COLO668 (cell line): ENCODE measurements around the gene MAN2A1.

Source experiments
- DNase-seq: peaks from one replicate; lab custom pipeline; 2025; ENCODE audit not compliant: unreplicated experiment; lab: John Stamatoyannopoulos, UW

MAN2A1 gene

GRCh38 chr5:109689740-109690241 lies at the start of gene MAN2A1:
TSS of gene MAN2A1 (plus strand) at chr5:109689927. CDS start at chr5:109690418, 491 bp downstream.
- DNase-seq: peak; percentile 59

- no peak for DNase-seq
Observed at GRCh38 chr5:109640976-109641375, 48.8 kb upstream of the MAN2A1 start.

- no peak for DNase-seq
Observed at GRCh38 chr5:109643791-109644350, 45.9 kb upstream of the MAN2A1 start.

- DNase-seq: no peak
Observed at GRCh38 chr5:109644829-109645228, 44.9 kb upstream of the MAN2A1 start.

GRCh38 chr5:109645707-109646192 lies 44.0 kb upstream of the MAN2A1 start:
- peak; percentile 26 for DNase-seq

- DNase-seq: no peak
Observed at GRCh38 chr5:109649318-109649717, 40.4 kb upstream of the MAN2A1 start.

- DNase-seq: no peak
Observed at GRCh38 chr5:109650493-109650892, 39.2 kb upstream of the MAN2A1 start.

- DNase-seq: no peak
Observed at GRCh38 chr5:109652096-109652495, 37.6 kb upstream of the MAN2A1 start.

GRCh38 chr5:109653042-109653441 lies 36.7 kb upstream of the MAN2A1 start:
- DNase-seq: no peak

GRCh38 chr5:109653561-109654239 lies 36.0 kb upstream of the MAN2A1 start:
- no peak for DNase-seq

GRCh38 chr5:109654455-109654854 lies 35.3 kb upstream of the MAN2A1 start:
- DNase-seq: no peak

- no peak for DNase-seq
Observed at GRCh38 chr5:109655841-109656240, 33.9 kb upstream of the MAN2A1 start.

- no peak for DNase-seq
Observed at GRCh38 chr5:109656829-109657228, 32.9 kb upstream of the MAN2A1 start.

GRCh38 chr5:109659901-109660300 lies 29.8 kb upstream of the MAN2A1 start:
- DNase-seq: no peak

- DNase-seq: no peak
Observed at GRCh38 chr5:109660301-109660700, 29.4 kb upstream of the MAN2A1 start.

GRCh38 chr5:109668237-109668636 lies 21.5 kb upstream of the MAN2A1 start:
- DNase-seq: no peak

- no peak for DNase-seq
Observed at GRCh38 chr5:109668668-109669422, 20.9 kb upstream of the MAN2A1 start.

- DNase-seq: no peak
Observed at GRCh38 chr5:109669991-109670706, 19.6 kb upstream of the MAN2A1 start.

GRCh38 chr5:109671136-109671535 lies 18.6 kb upstream of the MAN2A1 start:
- no peak for DNase-seq

- no peak for DNase-seq
Observed at GRCh38 chr5:109674596-109674995, 15.1 kb upstream of the MAN2A1 start.

GRCh38 chr5:109676920-109677319 lies 12.8 kb upstream of the MAN2A1 start:
- no peak for DNase-seq
